CD1c-positive myeloid dendritic cell (primary cell): ENCODE results near the gene TMEM169.
"Not testable (repeated sequence)": the region's sequence is repeated elsewhere in the genome, so short reads cannot be mapped to it uniquely, and the experiment has no call there.

ENCODE experiments used
- DNase-seq: peaks from one replicate; pipeline ENCODE4 v3.0.0-alpha.2; 2016; ENCODE audit errors: extremely low spot score

The TMEM169 gene

DNA sequence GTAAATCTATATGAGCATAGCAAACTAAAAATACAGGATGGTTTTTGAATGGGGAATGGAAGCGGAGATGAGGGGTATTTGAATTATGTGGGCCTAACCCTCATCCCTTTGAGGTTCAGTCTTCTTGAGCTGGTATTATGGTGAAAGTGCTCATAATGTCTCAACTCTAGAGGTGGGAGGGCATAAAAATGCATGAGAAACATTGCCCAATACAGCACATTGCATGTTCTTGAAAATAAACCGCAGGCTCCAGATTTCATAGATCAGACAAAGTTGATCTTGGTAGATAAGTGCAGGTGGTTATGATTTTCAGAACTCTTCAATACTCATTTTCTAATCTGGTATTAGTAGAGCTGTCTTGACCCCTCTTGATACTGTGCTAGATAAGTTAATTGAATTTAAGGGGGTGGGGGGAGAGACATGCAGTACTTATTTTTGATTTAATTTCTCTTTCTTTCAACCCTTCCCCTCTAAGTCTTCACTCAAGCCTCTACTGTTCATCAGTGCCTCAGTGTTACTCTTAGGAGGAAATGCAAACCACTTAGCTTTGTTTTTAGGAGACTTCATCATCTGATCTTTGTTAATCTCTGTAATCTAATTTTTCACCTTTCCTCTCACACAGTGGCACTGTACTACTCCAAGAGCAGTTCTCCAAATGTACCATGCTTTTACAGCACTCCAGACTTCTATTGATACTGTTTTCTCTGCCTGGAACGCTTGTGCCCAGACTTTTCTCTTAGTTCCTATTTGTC lies 49.6 kb downstream of the TMEM169 start:
- DNase-seq, result no peak

DNA sequence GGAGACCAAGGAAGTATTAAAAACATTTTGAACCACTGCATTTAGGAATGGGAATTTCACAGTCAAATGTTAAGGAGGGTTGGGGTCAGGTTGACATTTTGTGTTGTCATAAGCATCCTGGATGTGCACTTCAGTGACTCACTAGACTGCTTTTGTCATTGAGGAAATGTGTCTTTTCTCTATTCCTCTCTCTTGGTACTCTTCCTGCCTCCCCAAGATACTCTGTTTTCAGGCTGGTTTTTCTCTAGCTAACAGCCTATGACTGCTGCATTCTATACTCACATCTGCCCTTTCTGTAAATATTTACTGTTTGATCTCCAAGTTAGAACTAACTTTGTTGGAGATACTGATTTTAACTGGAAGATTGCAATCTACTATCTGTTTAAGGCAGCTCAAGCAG lies 50.9 kb downstream of the TMEM169 start:
- no peak for DNase-seq

DNA sequence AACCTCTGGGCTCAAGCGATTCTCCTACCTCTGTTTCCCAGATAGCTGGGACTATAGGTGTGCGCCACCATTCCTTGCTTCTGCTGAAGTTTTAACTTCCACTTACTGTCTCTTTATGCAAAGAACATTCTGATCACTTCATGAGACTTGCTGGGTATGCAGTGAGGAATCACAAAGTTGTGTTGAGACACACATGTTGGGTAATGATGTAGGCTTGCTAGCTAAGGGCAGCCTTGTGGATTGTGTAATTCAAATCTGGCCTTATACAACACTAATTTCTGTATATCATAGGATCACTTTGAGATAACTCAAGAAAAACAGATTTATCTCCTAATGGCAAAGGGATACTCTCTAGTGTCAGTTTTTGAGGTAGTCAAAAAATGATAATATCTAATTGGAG lies 51.7 kb downstream of the TMEM169 start:
- DNase-seq, result no peak

DNA sequence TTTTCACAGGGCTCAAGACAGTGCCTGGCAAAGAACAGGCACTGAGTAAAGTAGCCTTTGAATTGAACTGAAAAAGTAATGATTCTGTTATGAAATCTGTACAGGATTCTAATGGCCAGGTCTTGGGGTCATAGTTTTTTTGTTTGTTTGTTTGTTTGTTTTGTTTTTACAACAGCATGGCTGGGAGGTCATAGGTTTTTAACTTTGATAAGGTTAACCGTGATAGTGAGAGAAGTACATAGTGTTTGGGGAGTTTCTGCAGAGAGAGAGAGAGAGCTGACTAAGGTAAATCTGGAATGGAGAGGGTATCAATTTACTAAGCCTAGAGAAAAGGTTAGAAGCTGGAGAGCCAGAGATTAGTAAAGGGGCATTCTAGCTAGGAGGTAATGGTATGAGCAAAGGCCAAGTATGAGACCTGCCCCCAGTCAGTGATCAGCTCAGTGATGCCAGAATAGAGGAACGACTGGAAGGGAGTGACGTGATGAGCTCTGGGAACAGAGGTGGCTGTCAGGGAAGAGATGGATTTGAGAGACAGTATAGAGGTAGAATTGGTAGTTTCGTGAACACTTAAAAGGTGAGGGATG lies 53.3 kb downstream of the TMEM169 start:
- DNase-seq, result no peak

DNA sequence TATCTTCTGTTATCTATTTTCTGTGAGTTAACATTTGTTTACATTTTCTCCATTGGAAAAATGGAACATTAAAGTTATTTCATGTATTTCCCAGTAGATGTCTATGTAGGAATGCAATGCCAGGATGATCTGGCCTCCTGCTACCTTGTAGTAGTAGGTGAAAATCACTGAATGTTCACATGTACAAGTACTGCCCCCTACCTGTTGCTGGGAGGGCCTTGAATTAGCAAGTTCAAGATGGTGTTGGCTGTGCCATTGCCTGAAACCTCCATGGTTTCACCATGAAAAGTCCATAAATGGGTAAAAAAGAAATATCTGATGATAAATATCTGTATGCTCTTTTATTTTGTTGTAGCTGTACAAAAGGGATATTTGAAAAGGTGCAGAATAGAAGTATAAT lies 58.2 kb downstream of the TMEM169 start:
- peak; percentile 9 for DNase-seq

DNA sequence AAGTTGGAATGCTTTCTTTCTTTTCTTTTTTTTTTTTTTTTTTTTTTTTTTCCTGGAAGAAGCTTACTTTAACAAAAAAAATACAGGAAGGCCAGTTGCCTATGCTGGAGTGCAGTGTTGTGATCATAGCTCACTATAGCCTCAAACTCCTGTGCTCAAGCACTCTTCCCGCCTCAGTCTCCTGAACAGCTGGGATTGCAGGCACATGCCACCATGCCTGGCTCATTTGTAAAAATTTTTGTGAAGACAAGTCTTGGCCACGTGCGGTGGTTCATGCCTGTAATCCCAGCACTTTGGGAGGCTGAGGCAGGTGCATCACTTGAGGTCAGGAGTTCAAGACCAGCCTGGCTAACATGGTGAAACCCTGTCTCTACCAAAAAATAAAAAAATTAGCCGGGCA lies 59.8 kb downstream of the TMEM169 start:
- DNase-seq, result not testable (repeated sequence)

DNA sequence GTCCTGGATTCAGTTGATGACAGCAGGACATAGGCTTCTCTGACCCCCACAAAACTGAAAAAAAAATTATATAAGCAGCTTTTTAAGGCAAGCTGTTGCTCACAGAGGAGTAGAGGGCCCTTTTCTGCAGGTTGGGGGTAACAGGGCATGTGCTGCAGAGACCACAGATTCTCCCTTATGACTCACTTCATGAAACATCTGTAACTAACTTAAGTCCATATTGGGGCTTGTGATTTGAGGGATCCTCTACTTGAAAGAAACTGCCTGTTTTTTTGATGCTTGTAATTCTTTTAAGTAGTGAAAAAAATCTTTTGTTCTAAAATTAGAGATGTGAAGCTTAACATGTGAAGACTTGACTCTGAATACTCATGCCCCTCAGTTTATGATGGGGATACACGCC lies 60.8 kb downstream of the TMEM169 start:
- DNase-seq, result no peak

DNA sequence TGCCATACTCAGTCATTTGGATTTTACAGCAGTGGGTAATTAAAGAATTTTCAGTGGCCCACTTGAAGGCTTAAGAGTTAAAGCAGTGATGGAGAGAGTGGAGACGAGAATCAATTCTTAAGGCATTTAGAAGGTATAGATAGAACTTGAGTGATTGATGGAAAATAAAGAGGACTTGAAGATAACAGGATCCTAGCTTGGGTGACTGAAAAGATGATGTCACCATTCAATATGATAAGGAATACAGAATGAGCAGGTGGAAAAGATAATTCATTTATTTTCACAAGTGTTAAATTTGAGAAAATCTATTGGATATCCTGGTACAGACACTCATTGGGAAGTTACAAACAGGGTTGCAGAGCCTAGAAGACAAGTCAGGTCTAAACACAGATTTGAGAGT lies 62.7 kb downstream of the TMEM169 start:
- no peak for DNase-seq

DNA sequence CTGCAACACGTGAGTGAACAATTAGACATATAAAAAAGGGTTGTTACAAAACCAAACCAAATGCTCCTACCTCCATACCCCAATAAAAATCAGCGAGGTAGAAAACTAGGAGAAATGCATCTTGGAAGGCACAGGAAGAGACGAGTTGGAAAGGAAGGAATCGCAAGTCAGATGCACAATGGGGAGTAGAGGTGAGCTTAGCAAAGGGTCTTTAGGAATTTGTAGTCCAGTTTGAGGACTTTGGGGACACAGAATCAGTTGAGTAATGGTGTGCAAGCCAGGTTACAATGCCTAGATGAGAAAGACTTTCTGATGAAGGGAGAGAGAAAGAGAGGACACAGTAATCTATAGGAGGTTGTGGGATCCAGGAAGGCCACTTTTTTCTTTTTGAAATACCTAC lies 63.1 kb downstream of the TMEM169 start:
- no peak for DNase-seq

DNA sequence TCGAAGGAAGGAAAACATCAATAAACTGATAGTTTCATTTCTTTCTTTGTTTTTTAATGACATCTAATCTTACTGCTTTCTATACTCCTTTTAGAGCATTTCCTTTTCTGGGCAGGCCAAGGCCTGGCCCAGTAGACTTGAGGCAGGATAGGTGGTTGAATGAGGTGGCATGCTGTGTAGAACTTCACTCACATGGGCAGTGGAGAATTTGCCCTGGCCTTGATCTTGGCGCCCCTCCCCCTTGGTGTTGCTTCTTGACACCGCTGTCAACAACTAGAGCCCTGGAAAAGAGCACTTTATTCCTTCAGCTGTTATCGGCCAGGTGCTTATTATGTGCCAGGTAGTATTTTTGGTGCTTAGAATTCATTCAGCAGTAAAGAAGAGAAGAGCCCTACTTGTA lies 64.9 kb downstream of the TMEM169 start:
- DNase-seq, result no peak

DNA sequence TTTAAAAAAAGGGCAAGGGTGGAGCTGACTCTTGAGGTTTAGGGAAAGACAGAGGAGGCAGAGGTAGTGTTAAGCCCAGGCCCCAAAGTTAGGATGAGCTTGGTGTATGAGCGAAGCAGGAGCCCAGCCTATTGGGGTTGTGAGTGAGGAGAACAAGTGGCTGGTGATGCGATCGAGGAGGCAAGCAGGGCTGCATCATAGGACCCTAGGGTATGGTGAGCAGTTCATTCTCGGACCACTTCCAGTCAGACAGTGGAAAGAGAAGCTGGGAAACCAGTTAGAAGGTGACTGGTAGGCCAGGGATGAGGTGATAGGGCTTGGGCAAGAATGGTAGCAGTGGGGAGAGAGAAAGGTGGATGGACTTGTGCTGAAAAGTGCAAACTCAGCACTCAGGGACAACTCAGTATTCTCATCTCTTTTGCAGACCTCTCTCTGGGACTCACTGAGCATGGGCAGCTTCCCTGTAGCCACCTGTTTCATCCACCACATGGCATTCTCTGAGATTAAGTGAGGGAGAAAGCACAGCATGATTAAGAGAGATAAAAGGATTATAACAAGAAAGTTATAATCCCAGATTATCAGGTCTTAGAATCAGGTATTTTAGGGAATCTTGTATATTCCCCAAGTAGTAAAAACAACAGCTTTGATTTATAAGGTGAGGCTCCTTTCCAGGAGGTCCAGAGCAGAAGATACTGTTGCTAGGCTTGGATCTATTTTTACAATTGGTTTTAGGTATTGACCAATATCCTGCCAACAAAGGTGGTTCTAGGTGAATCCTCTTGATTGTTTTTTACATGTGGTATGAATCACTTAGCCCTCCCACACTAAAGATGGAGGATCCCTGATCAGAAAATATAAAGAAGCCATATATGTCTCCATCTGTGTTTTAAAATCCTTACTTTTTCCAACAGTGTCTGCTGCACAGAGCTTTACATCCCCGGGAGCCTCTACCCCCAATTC lies 65.7 kb downstream of the TMEM169 start:
- DNase-seq, result no peak

DNA sequence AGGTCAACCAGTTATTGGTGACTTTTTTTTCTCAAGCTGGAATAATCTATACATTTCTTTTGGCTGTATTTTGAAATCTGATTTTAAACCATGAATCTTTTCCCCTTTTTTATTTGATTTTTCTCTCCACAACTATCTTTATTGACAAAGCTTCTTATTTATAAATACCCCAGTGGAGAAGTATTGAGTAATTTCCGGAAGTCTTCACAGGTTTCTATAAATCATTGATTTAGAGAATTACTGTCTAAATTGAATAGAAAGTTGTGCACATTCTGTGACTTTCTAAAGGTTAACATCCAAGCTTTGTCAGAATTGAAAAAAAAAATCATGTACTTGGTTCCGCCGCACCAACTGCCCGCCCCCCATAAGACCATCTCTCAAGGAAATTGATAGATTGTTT lies 67.3 kb downstream of the TMEM169 start:
- DNase-seq, result no peak

DNA sequence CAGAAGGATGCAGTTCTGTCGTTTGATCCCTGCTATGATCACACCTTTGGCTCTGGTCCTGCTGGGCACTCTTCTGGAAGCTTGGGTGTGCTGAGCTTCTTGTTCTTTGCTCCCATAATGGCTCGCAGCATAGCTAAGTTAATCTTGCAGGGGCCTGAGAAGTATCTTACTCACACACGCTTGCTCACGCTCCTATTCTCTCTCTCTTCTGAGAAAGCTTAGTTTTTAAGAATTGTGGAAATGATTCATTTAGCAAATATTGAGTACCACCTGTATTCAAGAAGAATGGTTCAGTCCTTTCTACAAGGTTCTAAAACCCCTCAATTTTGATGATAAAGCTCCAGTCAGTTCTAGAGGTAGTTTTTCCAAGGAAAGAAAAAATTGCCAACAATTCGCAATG lies 68.0 kb downstream of the TMEM169 start:
- no peak for DNase-seq

DNA sequence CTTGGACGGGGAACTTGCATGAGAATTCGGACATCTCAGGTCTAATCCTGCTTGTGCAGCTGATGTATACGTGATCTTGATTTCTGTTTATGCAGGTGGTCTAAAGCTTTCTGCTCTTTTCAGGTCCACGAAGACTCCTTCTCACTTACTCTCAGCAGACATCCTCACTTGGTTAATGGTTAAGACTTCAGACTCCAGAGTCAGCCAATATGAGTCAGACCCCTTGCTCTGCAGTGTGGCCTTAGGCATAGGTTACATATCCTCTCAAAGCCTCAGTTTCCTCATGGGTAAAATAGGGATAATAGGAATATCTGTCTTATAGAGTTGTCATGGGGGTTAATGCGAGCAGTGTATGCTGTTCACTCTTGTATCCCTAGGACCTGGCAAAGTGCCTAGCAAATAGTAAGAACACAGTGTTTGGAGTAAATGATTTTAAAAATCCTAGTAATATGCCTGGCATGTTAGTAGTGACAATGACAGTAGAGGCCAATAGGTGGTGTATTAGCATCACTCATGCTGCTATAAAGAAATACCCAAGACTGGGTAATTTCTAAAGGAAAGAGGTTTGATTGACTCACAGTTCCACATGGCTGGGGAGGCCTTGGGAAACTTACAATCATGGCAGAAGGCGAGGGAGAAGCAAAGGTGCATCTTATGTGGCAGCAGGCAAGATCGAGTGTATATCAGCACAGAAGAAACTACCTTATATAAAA lies 69.8 kb downstream of the TMEM169 start:
- no peak for DNase-seq
